GM18502 (cell line): ENCODE measurements around the gene LCN15.
"Not testable (repeated sequence)": the region's sequence is repeated elsewhere in the genome, so short reads cannot be mapped to it uniquely, and the experiment has no call there.

Experiments
- ATAC-seq: cut with Tn5 transposase; IDR thresholded peaks from one replicate; pipeline ENCODE4 v1.9.1; 2021; ENCODE audit warnings: mild to moderate bottlenecking; ENCODE audit not compliant: unreplicated experiment, poor library complexity

Gene LCN15

GRCh38 chr9:136777359-136777758, 13.0 kb upstream of the LCN15 start:
- no peak for ATAC-seq

DNA sequence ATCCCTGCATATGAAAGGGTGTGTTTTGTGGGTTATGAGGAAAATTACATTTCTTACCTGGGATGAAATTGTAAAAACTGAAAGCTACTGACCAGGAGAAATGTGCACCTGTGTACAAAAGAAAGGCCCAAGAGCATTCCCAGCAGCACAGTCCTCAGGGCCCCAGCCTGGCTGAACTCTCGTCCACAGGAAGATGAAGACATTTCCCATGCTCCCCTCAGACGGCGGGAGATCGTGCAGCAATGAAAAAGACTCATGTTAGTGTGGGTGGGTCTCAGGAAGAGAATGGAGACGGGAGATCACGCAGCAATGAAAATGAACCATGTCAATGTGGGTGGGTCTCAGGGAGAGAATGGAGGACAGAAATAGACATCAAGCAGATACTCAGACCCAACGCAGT, 12.6 kb upstream of the LCN15 start:
- no peak for ATAC-seq

DNA sequence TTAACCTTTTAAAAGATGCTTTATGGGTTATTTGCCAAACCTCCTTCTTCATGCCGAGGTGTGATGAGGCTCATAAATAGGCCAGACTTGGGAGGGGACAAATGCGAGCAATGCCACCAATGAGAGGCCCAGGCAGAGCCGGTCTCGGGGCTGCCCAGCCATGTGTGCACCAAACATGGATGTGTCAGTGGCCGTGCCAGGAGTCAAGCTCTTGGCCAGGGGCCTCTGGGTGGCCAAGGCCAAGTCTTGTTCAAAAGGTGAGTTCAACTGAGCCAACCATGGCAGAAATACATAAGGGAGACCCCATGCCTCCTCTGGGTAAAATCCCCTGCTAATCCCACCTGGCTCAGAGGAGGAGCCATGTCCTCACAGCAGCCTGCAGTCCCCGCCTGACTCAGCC, 10.9 kb upstream of the LCN15 start:
- ATAC-seq = no peak

DNA sequence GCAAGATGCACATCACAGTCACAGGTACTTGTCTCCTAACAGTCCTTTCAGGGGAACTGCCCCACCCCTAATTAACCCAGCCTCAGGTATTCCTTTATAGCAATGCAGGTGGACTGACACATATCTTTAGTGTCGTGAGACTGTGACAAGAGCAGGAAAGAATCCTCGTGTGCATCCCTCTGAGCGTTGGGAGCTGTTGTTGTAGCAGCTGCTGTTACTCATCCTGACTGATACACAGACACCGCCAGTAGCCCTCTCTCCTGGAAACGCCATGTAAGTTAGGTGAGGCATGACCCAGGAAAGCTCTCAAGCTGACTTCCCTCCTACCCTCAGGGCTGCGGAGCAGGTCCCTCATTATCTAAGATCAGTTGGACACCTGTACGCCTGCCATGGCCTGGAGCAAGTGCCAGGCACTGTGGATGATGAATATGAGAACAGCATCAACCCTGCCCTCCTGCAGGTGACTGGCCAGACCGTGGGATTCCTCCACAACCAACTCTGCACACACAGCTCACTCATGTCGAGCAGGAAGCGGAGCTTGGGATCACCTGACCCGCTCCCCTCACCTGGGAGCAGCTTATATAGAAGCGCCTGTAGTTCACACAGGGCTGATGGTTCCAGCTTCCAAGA, 10.2 kb upstream of the LCN15 start:
- ATAC-seq = no peak

DNA sequence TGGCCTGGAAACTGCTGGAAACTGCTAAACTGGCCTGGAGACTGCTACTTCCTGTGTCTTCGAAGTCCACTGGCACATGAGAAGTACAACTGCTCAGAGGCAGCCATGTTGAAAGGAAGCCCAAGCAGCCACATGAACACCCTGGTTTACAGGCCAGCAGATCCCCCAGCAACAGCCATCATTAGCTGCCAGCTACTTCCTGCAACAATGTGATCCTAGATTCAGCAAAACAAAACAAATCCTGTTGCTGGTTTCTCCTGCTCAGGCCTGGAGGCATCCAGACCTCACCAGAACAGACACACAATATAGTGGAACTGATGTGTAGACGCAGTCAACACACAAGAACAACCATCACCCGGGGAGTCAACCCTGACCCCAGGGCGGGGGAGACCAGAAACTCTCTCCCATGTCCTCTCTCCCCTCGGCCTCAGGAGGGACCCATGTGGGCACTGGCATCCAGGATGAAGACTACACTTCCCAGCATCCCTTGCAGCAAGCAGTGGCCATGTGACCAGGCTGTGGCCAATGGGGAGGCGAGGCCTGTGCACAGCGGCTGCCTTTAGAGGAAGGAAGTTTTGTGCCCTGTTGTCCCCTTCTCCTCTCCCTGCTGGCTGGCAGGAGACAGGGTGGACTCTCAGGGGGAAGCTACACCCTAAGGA, 9.2 kb upstream of the LCN15 start:
- no peak for ATAC-seq

- ATAC-seq = no peak
These were observed 7.6 kb upstream of the LCN15 start for GRCh38 chr9:136771907-136772415.

- no peak for ATAC-seq
These were observed 5.4 kb upstream of the LCN15 start for GRCh38 chr9:136769710-136770191.

GRCh38 chr9:136766410-136767120, 2.2 kb upstream of the LCN15 start:
- ATAC-seq = not testable (repeated sequence)

DNA sequence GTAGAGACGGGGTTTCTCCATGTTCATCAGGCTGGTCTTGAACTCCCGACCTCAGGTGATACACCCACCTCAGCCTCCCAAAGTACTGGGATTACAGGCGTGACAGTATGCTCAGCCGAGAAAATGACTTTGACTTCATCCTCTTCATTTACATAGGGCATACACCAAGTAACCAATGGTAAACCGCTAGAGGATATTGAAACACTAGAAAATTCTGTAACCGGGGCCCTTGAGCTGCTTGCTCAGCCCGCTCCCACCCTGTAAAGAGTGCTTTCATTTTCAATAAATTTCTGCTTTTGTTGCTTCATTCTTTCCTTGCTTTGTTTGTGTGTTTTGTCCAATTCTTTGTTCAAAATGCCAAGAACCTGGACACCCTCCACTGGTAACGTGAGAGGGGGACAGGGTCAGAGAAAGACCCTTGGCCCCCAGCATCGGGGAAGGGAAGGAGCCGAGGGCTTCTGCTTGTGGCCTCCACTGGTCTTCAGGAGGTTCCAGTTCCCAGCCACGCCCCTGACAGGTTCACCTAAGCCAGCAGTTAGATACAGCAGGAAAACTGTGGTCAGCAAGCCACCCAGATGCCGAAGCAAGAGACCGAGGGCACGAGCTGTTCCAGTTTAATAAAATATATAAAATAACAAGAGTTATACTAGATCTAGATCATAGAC, 1.6 kb upstream of the LCN15 start:
- not testable (repeated sequence) for ATAC-seq

- no peak for ATAC-seq
These were observed 723 bp upstream of the LCN15 start for GRCh38 chr9:136765041-136765440.

- ATAC-seq = no peak
These were observed 676 bp downstream of the LCN15 start for GRCh38 chr9:136763649-136764035.

- ATAC-seq = no peak
These were observed 1.2 kb downstream of the LCN15 start for GRCh38 chr9:136762915-136763648.

- no peak for ATAC-seq
These were observed 2.1 kb downstream of the LCN15 start for GRCh38 chr9:136762221-136762691.

DNA sequence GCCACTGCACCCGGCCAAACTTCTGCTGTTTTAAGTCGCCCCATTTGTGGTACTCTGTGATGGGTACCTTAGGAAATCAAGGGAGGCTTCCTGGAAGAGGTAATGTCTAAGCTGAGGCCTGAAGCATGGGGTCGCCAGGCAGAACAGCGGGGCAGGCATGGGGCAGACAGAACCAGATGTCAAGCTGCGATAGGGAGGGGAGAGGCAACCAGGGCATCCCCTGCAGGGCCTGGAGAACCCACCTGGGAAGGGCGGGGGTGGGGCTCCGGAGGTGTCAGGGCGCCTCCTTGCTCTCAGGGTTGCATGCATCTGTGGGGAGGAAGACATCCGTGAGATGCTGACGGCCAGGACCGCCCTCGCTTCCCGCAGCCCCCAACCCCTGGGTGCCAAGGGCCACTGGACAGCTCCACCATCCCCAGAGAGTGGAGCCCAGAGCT, 2.8 kb downstream of the LCN15 start:
- ATAC-seq = no peak

GRCh38 chr9:136760834-136761544, 3.3 kb downstream of the LCN15 start:
- ATAC-seq = not testable (repeated sequence)

- no peak for ATAC-seq
These were observed 3.9 kb downstream of the LCN15 start for GRCh38 chr9:136760424-136760823.

- ATAC-seq = no peak
These were observed 4.6 kb downstream of the LCN15 start for GRCh38 chr9:136759436-136760325.

GRCh38 chr9:136759001-136759400, 5.3 kb downstream of the LCN15 start:
- no peak for ATAC-seq
